ENCODE results near the gene SLC6A3.

The SLC6A3 gene

DNA sequence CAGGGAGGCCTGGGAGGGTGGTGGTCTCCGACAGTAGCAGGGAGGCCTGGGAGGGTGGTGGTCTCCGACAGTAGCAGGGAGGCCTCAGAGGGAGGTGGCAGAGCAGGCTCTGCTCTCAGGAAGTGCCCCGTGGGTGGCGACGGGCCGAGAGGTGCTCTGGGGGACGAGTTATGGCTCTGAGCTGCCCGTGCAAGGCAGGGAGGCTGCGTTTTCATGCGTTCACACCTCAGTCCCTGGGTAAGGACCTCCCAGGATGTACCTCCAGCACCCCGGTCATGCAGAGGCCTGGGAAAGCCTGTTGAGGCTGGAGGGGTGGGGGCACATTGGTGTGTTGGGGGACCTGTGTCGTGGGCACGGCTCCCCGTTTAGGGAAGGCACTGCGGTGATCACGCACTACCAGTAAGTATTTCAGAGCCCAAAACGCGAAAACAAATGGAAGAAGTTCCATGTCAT is 63.0 kb downstream of the SLC6A3 start:
- Histone ChIP-seq H3K9me3 (ENCODE audit: control insufficient read depth, insufficient read depth, low read depth, low read length) (peaks cover 12% of the 10 kb centered on the region; the same call in 1 of the 2 replicates), H3K9ac (ENCODE audit: low read length) (no peak overlapping the region), H3K4me1 (ENCODE audit: control insufficient read depth, insufficient read depth, low read length) (peaks cover 12% of the 10 kb centered on the region; the same call in 1 of the 2 replicates), H3K36me3 (ENCODE audit: control insufficient read depth, insufficient read depth, low read length) (no peaks in the 10 kb centered on the region), H3K27ac (ENCODE audit: low read depth, low read length) (no peak overlapping the region), H3K27me3 (ENCODE audit: control insufficient read depth, insufficient read depth, low read length) (peaks cover 76% of the 10 kb centered on the region), H3K4me3 (ENCODE audit: low read depth, low read length) (no peak overlapping the region)

DNA sequence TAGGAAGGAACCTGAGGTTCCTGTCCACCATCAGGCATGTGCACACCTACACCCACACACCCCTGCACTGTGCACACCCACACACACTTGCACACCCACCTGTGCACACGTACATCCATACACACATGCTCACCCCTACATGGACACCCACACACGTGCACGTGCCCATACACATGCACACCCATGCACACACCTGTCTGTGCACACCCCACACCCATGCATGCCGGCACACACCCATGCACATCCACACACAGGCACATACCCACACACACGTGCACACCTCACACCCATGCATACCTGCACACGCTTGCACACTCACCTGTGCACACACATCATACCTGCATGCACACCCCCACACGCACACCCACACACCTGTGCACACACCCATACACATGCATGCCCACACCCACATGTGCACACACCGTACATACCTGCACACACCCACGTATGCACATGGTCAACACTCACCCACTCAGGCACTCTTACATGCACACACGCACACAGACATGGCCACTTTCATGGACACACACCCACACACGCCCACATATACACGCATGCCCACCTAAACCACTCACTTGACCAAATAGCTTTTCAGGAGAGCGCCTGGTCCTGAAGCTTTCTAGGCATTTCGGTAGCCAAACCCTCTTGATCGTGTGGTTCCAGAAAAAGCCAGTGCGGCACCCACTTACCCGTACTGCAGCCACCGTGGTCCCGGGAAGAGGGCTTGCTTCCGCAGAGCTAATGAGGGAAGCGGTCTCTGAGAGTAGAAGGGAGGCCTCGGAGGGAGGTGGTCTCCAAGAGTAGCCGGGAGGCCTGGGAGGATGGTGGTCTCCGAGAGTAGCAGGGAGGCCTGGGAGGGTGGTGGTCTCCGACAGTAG is 63.6 kb downstream of the SLC6A3 start:
- Histone ChIP-seq H3K9me3 (ENCODE audit: control insufficient read depth, insufficient read depth, low read depth, low read length) (peaks cover 12% of the 10 kb centered on the region; the same call in 1 of the 2 replicates), H3K36me3 (ENCODE audit: control insufficient read depth, insufficient read depth, low read length) (no peaks in the 10 kb centered on the region), H3K27ac (ENCODE audit: low read depth, low read length) (no peak overlapping the region), H3K4me3 (ENCODE audit: low read depth, low read length) (no peak overlapping the region), H3K4me1 (ENCODE audit: control insufficient read depth, insufficient read depth, low read length) (peaks cover 11% of the 10 kb centered on the region; the same call in 1 of the 2 replicates), H3K27me3 (ENCODE audit: control insufficient read depth, insufficient read depth, low read length) (peaks cover 69% of the 10 kb centered on the region), H3K9ac (ENCODE audit: low read length) (no peak overlapping the region)

DNA sequence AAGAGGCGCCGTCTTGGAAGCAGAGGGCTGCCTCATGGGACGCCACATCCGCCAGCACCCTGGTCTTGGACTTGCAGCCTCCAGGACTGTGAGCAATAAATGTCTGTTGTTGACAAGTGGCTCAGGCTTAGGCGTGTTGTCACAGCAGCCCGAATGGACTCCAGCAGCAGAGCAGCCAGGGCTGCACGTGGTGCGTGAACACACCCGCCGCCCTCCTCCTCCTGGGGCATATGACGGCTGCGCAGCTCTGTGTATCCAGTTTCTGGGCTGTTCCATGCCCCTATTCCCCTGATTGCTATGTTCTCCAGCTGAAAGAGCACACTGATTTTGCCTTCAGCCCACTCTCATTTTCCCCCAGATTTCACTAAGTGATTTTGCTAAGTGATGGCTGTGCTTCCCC is 64.3 kb downstream of the SLC6A3 start:
- peaks cover 62% of the 10 kb centered on the region for H3K27me3 ChIP-seq (ENCODE audit: control insufficient read depth, insufficient read depth, low read length)
- H3K4me1 ChIP-seq (ENCODE audit: control insufficient read depth, insufficient read depth, low read length), result peaks cover 8% of the 10 kb centered on the region; the same call in 1 of the 2 replicates
- H3K36me3 ChIP-seq (ENCODE audit: control insufficient read depth, insufficient read depth, low read length), result no peaks in the 10 kb centered on the region
- peaks cover 12% of the 10 kb centered on the region; the same call in 1 of the 2 replicates for H3K9me3 ChIP-seq (ENCODE audit: control insufficient read depth, insufficient read depth, low read depth, low read length)
- H3K27ac ChIP-seq (ENCODE audit: low read depth, low read length), result no peak overlapping the region
- no peak overlapping the region for H3K4me3 ChIP-seq (ENCODE audit: low read depth, low read length)
- H3K9ac ChIP-seq (ENCODE audit: low read length), result no peak overlapping the region

DNA sequence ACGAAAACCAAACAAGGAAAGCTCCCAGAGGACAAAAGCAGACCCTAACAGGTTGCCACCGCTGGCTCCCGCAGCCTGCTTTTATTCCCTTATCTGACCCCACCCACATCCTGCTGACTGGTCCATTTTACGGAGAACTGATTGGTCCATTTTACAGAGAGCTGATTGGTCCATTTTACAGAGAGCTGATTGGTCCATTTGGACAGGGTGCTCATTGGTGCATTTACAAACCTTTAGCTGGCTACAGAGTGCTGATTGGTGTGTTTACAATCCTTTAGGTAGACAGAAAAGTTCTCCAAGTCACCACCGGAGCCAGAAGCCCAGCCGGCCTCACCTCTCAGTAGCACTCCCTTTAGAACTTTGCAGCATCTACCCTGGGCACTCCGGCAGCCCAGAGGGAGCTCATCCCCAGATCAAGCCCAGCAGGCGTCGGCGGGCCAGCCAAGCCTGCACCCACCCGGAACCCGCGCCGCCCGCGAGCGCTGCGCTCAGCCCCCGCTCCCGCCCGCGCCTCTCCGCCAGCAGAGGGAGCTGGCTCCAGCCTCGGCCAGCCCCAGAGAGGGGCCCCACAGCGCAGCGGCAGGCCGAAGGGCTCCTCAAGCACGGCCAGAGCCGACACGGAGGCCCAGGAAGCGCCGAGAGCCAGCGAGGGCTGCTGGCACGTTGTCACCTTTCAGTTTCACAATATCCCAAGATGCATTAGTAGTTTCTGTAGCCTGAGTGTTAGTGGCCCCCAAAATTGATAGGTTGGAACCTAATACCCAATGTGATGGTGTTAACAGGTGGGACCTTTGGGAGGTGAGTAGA is 65.0 kb downstream of the SLC6A3 start:
- Histone ChIP-seq H3K9me3 (ENCODE audit: control insufficient read depth, insufficient read depth, low read depth, low read length) (peaks cover 12% of the 10 kb centered on the region; the same call in 1 of the 2 replicates), H3K9ac (ENCODE audit: low read length) (no peak overlapping the region), H3K36me3 (ENCODE audit: control insufficient read depth, insufficient read depth, low read length) (no peaks in the 10 kb centered on the region), H3K4me3 (ENCODE audit: low read depth, low read length) (no peak overlapping the region), H3K4me1 (ENCODE audit: control insufficient read depth, insufficient read depth, low read length) (peaks cover 4% of the 10 kb centered on the region; the same call in 1 of the 2 replicates), H3K27ac (ENCODE audit: low read depth, low read length) (no peak overlapping the region), H3K27me3 (ENCODE audit: control insufficient read depth, insufficient read depth, low read length) (peaks cover 55% of the 10 kb centered on the region)

DNA sequence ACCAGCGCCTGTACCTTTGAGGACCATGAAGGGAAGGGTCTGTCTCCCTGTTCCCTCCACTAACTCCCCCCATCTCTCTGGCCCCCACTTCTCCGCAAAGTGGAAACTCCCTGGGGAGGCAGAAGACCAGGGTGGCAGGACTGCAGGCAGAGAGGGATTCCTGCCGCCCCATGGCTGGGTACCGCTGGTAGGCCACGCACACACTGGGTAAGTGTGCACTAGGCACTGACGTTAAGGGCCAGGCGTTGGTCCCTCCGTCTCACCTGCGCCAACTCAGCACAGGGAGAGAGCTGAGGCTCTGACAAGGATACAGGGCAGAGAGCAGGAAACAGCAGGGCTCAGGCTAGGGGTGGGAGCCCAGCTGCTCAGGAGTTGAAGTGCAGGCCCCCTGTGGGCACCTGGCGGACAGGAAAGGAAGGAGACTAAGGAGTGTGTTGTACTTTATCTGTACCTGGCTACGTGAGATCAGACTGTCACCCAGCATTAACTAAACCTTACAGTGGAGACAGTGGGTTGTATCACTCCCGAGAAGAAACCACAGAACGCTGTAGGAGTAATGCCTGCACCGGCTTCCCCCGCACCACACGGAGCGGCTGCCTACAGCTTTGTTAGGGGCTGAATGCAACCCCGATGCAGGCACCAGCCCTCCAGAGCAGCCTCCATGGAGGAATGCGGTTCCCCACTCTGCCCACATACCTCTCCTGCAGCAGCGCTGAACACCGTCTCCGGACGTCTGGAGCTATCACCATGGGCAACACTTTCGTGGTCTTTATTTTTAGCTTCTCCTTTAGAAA is 66.2 kb downstream of the SLC6A3 start:
- Histone ChIP-seq H3K9ac (ENCODE audit: low read length) (no peak overlapping the region), H3K4me1 (ENCODE audit: control insufficient read depth, insufficient read depth, low read length) (peaks cover 4% of the 10 kb centered on the region; the same call in 1 of the 2 replicates), H3K27ac (ENCODE audit: low read depth, low read length) (no peak overlapping the region), H3K9me3 (ENCODE audit: control insufficient read depth, insufficient read depth, low read depth, low read length) (peaks cover 12% of the 10 kb centered on the region; the same call in 1 of the 2 replicates), H3K36me3 (ENCODE audit: control insufficient read depth, insufficient read depth, low read length) (no peaks in the 10 kb centered on the region), H3K27me3 (ENCODE audit: control insufficient read depth, insufficient read depth, low read length) (peaks cover 48% of the 10 kb centered on the region), H3K4me3 (ENCODE audit: low read depth, low read length) (no peak overlapping the region)

DNA sequence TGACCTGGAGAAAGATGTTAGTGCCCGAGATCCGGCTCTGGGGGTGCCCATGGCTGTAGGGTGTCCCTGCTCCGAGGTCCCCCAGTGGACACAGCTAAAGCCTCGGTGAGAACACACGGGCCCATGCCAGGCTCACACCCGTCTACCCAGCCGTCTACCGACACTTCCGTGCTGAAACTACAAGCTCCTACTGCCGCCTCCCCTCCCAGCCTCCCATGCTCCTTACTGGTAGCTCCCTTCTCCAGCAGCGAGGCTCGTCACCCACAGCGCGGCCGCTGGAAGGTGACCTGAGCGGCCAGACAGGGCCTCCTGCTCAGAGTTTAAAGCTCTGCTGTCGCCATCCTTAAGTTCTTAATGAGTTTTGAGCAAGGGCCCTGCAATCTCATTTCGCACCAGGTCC is 67.1 kb downstream of the SLC6A3 start:
- no peak overlapping the region for H3K27ac ChIP-seq (ENCODE audit: low read depth, low read length)
- H3K9me3 ChIP-seq (ENCODE audit: control insufficient read depth, insufficient read depth, low read depth, low read length), result peaks cover 12% of the 10 kb centered on the region; the same call in 1 of the 2 replicates
- no peaks in the 10 kb centered on the region for H3K36me3 ChIP-seq (ENCODE audit: control insufficient read depth, insufficient read depth, low read length)
- no peak overlapping the region for H3K9ac ChIP-seq (ENCODE audit: low read length)
- peaks cover 4% of the 10 kb centered on the region; the same call in 1 of the 2 replicates for H3K4me1 ChIP-seq (ENCODE audit: control insufficient read depth, insufficient read depth, low read length)
- H3K4me3 ChIP-seq (ENCODE audit: low read depth, low read length), result no peak overlapping the region
- H3K27me3 ChIP-seq (ENCODE audit: control insufficient read depth, insufficient read depth, low read length), result peaks cover 39% of the 10 kb centered on the region

DNA sequence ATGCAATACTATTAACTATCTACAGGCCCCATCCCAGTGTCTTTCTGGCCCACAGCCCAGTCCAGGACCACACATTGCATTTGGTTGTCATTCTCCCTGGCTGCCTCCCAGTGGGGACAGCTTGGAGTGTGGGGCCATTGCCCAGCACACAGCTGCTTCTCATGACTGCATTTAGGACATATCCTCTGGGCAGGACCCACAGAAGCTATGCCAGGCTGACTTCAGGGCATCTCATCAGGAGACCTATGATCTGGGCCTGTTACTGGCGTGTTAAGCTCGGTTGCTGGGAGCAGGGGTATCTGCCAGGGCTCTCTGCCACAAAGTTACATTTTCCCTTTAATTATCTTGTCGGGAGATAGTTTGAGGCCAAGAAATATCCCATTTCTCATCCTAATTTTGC is 68.3 kb downstream of the SLC6A3 start:
- peaks cover 4% of the 10 kb centered on the region; the same call in 1 of the 2 replicates for H3K4me1 ChIP-seq (ENCODE audit: control insufficient read depth, insufficient read depth, low read length)
- peaks cover 35% of the 10 kb centered on the region for H3K27me3 ChIP-seq (ENCODE audit: control insufficient read depth, insufficient read depth, low read length)
- no peak overlapping the region for H3K27ac ChIP-seq (ENCODE audit: low read depth, low read length)
- H3K9ac ChIP-seq (ENCODE audit: low read length), result no peak overlapping the region
- H3K36me3 ChIP-seq (ENCODE audit: control insufficient read depth, insufficient read depth, low read length), result no peaks in the 10 kb centered on the region
- no peak overlapping the region for H3K4me3 ChIP-seq (ENCODE audit: low read depth, low read length)
- H3K9me3 ChIP-seq (ENCODE audit: control insufficient read depth, insufficient read depth, low read depth, low read length), result peaks cover 12% of the 10 kb centered on the region; the same call in 1 of the 2 replicates

DNA sequence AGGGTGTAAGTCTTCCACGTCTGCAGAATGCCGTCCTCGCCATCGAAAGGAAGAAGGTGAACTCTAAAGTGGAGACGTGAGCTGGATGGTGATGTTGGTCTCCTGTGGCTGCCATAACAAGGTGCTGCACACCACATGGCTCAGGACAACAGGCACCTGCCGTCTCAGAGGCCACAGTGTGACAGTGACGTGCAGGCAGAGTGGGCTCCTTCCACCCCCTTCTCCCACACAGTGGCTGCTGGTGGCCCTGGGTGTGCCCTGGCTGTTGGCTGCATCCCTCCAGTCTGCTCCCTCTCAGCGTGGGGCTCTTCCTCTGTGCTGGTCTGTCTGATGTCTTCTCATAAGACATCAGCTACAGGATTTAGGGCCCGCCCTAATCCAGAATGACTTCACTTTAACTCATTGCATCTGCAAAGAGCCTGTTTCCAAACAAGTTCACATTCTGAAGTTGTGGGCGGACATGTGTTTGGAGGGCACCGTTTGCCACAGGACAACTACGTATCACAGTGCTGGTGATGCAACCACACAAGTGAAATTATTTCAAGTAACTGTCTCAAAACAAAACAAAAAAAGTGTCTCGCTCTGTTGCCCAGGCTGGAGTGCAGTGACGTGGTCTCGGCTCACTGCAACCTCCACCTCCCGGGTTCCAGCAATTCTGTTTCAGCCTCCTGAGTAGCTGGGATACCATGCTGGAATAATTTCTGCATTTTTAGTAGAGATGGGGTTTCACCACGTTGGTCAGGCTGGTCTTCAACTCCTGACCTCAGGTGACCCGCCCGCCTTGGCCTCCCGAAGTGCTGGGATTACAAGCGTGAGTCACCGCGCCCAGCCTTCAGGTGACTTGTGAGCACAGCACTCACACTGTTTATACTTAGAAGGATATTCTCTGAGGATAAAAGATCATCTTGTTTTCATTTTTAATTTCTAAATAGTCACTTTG is 69.1 kb downstream of the SLC6A3 start:
- Histone ChIP-seq H3K27ac (ENCODE audit: low read depth, low read length) (no peak overlapping the region), H3K4me3 (ENCODE audit: low read depth, low read length) (no peak overlapping the region), H3K9me3 (ENCODE audit: control insufficient read depth, insufficient read depth, low read depth, low read length) (peaks cover 12% of the 10 kb centered on the region; the same call in 1 of the 2 replicates), H3K27me3 (ENCODE audit: control insufficient read depth, insufficient read depth, low read length) (peaks cover 28% of the 10 kb centered on the region), H3K9ac (ENCODE audit: low read length) (no peak overlapping the region), H3K36me3 (ENCODE audit: control insufficient read depth, insufficient read depth, low read length) (no peaks in the 10 kb centered on the region), H3K4me1 (ENCODE audit: control insufficient read depth, insufficient read depth, low read length) (peaks cover 4% of the 10 kb centered on the region; the same call in 1 of the 2 replicates)

DNA sequence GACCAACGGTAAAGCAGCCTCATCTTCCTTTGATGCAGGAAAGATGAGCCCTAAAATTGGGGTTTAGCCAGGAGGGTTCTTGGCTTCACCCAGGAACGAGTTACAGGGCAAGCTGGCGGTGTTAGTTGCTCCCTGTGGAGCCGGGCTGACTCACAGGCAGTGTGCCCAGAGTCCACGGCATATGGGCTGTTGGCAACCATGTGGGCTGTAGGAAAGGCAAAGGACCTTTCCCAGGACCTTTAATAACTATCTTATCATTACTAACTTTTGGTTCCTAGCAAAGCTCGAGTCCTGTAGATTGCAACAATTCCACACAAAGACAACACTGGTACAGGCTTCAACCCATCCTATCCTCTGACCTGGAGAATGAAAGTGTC is 70.6 kb downstream of the SLC6A3 start:
- Histone ChIP-seq H3K27ac (ENCODE audit: low read depth, low read length) (no peak overlapping the region), H3K4me3 (ENCODE audit: low read depth, low read length) (no peak overlapping the region), H3K4me1 (ENCODE audit: control insufficient read depth, insufficient read depth, low read length) (no peaks in the 10 kb centered on the region), H3K9me3 (ENCODE audit: control insufficient read depth, insufficient read depth, low read depth, low read length) (peaks cover 10% of the 10 kb centered on the region; the same call in 1 of the 2 replicates), H3K36me3 (ENCODE audit: control insufficient read depth, insufficient read depth, low read length) (no peaks in the 10 kb centered on the region), H3K27me3 (ENCODE audit: control insufficient read depth, insufficient read depth, low read length) (peaks cover 14% of the 10 kb centered on the region; the same call in 1 of the 2 replicates), H3K9ac (ENCODE audit: low read length) (no peak overlapping the region)
